ENCODE measurements around the gene PCDH19.

The PCDH19 gene

DNA sequence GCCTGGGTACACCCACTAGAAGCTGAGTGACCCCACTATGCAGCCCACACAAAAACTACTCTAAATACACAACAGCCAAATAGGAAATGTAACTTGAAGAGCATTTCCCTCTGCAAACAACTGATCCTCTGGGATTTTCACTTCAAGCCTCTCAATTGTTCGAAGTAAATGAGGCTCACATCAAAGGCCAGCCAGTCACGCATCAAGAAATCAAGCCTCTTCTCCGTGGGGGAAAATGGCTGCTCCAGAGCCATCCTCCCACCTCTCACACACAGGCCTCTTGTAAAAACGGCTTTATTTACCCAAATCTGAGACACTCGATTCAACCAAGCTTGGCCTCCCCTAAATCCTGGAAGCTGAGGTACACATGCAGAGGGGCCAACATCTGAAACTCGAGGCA lies 14.3 kb downstream of the PCDH19 start:
- no peak for DNase-seq

DNA sequence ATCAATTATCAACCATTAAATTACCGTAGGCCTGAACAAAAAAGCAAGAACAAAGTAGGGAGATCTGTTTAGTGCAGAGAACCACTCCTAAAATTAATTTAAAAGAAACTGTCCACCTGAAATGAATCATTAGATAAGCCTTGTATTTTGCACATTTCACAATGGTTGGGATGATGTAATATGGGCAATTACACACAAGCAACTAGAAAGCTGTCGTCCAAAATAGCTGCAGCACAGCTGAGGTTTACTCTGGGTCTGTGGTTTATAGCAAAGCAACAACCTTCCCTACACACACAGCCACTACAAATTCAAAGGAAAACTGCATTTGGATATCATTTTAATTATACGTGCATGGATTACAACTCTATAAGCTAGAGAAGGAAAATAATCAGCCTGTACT lies 28.5 kb downstream of the PCDH19 start:
- DNase-seq = no peak

DNA sequence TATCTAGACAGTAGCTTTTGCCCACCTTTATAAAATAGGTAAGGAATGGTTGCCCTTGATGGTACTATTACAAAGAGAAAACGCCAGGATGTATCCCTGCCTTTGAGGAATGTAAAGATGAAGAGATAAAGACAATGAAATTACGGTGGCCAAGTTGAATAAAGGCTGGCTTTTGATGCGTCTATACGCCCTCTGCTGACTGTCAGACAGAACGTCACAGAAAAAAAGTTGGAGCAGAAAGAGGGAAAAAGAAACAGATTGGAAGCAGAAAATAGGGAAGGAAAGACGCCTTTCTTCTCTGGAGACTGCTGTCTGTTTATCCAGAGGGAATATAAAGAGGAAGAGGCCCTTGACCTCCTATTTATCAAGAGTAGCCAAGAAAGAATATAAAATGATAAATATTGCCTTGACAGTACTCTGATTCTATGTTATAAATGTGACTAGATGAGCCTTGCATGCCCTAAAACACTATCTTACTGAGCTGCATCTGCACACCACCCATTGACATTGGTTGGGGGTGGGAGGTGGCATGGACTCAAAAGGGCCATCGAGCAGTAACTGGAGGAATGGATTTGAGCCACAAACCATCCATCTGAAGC lies 30.6 kb downstream of the PCDH19 start:
- no peak for DNase-seq

DNA sequence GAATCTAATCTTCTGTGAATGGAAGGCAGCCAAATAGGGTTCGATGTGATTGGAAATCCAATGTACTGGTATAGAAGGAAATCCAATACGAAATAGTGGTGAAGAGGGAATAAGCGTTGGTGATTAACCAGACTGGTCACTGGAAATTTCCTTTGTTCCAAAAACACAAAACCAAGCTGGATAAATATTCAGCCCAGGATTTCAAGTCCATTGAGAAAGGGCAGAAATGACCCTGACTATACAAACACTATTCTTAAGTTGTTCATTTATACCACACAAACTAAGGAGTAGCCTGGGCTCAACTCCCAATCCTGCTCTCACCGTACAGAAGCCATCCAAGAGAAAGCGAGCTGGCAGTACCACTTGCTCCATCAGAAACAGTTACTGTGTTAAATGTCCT lies 32.2 kb downstream of the PCDH19 start:
- no peak for DNase-seq

DNA sequence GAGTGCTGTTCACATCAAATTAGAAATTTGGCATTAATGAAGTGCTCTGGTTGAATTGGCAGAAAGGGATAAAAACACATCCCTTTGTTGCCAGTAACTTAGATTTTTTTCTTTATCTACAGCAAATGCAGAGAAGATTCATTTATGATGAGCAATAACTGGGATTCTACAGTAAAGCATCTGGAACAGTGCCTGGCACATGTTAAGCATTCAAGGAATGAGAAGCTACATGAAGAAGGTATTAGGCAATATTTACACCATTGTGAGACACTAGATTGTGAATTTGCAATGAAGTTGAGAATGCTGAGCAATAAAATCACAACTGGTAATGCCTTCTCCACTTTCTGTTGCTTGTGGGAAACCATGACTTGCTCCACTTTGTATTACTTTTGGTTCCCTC lies 33.5 kb downstream of the PCDH19 start:
- no peak for DNase-seq

DNA sequence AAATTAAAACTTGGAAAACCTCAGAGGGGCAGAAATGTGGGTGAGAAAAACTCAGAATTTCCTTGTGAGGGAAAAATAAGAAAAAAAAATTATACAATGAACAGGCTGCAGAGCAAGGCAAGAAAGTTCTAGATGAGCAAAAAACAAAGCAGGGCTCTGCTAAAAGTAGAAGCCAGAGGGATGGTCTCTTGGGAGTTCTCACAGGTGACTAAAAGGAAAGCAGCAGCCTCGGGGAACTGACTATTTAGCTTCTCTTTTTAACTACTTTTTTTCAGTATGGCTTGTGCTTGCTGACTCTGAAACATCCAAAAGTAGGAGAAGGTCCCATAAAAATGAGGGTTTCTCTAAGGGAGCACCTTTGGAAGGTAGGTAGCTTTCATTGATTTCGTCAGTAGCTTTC lies 36.4 kb downstream of the PCDH19 start:
- no peak for DNase-seq

DNA sequence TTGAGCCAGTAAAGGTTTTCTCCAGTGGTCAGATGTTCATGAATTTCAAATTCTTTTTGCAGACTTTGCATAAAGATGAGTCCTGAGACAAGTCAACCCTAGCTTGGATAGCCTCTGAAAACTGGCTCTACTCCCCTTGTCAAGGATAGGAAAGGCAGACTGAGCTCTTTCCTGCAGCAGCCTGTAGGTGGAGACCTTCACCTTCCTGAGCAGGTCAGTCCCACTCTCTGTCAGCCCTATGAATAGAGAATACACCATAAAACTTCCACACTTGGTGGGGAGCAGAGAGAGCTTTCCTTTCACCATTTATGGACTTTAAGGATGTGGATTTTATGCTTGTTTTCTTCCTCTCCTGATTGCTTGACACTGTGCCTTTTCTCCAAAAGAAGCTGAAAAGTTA lies 41.9 kb downstream of the PCDH19 start:
- no peak for DNase-seq

DNA sequence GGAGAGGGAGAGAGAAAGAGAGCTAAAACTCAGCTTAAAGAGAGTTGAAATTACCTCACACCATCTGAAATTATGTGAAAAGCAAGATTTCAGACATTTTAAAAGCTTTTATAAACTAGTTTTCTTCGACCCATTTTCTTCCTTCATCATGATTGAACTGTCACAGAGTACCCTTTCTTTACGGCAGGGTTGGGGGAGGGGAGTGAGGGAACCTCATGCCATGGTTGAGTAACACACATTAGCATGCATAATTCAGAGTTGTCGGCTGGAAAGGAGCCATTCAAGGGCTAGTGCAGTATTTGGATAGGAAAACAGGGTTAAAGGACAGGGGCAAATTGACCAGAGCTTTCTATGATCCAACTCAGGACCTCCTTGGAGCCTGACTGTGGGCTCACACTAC lies 46.2 kb downstream of the PCDH19 start:
- DNase-seq = no peak

DNA sequence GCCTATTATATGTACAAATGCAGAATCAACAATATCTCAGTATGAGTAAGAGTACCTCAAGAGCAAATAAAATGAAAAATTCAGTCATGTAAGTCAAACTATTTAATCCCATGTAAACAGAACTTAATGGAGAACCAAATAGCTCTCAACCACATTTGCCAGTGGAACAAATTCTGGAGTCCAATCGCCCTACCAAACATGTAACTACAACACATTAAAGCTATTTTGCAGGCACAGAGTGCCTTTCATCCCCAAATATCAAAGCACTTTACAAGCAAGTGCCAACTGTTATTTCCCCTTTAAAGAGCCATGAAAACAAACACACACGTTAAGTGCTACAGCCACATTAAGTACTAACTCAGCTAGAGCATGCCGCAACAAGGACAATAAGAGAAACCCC lies 51.3 kb downstream of the PCDH19 start:
- no peak for DNase-seq

DNA sequence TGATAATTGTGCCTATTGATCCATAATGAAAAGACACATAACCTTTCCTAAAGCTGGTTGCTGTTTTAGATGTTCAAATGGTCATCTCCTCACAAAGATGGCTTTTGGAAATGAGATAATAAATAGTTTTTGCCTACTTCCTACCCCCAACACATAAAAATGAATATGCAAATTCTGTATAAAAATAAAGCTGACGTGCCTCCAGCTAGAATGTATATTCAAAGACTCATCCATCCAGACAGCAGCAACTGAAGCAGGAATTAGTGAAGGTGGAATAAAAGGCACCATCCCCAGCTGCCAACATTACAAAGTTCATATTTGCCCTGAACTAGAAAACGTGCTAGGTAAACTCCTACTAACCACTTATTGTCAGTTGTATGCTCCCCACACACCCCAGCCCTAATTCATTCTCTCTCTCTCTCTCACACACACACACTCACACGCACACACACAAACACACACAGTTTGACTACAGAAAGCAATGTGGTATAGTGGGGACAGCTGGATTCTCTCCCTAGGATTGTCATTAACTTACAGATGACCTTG lies 53.6 kb downstream of the PCDH19 start:
- DNase-seq = no peak

DNA sequence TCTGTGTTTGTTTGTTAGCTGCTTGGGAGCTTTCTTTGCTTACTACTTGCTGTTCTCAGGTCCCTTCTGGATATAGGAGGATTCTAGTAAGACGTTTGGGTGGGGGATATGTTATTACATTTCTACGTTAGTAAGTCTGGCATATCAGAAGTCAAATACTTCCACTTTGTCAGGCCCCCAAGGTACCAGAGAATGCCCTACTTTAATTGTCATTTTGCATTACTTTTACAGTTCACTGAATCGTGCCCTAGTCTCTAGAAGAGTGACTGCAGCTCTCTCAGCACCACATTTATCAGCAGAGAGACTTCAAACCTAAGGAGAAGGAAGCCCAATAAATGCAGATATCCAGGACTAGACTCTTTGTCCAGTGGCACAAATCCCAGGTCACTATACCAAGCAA lies 54.4 kb downstream of the PCDH19 start:
- DNase-seq = no peak

DNA sequence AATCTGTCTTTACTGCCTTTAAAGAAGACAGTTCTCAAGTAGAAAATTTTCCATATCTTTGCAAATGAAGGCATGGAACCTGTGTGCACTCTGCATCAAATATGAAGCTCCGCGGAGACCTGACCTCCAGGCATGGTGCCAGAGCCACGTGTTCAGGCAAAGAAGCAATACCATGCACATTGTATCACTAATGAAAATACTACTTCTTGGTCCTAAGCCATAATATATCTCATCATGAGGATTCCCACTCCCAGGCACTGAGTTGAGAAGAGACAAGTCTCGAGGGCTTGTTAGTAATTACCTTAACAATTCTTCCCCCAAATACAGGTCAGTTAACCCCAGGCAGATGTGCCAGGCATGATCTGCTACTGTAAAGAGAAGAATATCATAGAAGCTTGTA lies 56.7 kb downstream of the PCDH19 start:
- DNase-seq = no peak

DNA sequence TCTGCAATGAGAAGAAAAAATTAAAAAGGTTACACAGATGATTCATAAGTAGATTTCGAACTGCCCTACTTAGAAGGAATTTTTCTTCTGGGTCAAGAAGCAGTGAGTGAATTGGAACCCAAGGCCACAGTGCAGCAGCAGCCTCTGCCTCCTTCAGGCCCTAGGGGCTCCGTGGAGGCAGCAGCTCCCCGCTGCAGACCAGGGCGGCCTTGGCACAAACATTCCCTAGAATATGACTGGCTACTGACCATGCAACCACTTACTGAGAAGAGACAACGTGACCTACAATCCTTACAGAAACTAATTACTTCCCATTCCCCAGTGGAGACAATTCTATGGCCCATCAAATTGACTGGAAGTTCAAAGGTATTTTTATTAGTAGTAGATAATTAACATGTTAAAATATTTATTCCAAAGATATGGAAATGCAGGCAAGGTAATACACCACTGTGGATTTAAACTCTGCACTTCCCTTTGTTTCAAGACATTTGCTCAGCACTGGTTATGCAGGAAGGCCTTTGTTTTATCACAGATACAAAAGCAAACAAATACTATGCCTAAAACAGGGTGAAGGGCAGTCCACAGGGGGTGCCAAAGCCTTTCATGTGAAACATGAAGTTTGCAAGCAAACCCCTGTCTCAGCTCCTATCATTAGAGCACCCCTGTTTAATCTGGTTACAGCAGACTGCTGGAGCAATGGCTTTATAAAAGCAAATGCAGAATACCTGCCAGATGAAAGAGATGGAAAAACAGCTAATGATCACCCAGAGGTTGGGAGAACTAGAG lies 59.2 kb downstream of the PCDH19 start:
- no peak for DNase-seq

DNA sequence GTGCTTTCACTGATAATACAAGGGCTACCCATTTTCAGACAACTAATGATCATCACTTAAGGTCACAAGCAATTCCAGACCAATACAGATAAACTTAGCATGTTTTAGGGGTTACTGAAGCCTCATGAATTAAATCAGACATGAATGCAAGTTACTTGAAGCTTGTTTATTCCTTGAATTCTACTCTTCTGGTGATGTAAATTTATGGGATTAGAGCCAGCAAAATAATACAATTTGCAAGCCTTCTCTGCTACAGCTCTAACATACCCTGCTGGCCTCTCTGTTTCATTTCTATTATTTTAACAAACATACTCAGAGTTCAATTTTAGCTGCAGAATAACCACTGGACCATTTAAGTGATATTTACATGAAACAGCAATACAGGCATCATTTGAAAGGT lies 60.7 kb downstream of the PCDH19 start:
- DNase-seq = no peak

DNA sequence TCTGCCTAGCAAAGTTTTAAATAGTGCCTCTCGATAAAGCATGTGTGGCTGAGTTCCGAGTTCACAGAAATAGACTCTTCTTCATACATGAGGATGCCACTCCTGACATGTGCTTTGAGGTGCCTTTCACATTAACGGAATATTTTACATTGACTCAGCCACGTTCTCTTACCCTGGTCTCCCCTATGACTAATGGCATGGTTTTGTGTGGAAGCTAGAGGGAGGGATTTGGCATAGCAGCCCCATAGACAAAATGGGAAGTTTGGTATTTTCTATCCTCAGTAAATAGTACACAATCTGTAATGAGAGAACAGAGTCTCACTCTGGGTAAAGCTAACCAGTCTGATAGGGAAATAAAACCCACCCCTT lies 68.9 kb downstream of the PCDH19 start:
- no peak for DNase-seq

DNA sequence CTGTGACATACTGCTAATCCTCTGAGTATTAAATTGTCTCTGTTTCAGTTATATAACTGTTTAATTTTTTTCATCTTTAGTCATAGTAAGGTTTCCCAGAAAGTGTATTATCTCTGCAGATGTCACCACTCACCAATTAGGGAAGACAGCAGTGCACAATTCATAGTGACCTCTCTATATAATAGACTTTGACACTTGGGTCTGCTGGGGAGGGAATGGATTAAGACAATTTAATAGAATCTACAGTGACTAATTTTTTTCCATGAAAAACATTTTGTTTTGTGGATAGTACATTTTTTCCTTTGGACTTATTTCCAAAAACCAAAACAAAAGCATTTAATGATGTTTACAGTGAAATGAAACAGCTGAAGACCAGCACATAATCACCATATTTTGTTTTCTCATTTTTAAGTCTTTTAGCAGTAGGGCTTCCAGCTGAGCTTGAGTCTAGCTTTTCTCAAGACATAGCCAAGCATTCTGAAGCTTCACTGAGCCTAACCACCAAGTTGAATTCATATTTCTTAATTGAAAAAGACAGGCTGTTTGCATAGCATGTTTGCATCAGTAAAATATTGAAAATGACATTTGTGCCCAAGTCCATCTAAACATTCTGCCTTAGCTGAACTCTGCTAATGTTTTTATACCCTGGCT lies 69.5 kb downstream of the PCDH19 start:
- DNase-seq = no peak

DNA sequence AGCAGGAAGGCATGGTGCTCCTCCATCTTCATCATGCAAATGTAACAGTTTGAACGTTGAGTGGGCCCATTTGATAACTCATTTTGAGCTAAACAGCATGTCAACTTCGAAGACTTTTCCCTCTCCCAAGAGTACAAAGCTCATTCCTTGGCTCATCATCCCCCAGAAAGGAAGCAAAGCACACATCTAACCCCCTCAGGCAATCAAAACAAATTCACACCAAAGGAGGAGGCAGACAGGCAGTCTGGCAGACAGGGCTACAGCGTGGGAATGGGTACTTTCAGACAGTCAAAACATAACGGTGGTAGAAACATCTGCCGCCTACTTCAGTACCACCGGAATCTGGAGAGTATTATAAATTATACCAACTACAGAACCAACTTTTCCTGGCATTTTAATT lies 81.7 kb downstream of the PCDH19 start:
- DNase-seq = no peak

DNA sequence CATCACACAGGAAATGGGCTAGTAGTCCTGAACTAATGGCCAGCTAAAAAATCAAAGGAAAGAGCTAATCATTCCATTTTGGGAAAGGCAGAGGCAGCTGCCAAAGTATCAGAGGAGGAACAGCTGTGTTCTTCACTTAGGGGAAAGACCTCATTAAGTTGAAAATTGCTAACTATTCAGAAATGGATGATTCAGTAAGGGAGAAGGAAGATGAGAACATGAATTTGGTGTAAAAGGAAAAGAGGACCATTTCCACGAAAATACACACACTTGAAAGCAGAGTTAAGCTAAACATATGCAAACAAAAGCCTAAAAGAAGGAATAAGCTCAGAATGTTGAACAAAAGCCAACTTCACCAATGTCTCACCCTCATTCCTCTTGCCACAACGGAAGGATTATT lies 90.4 kb downstream of the PCDH19 start:
- DNase-seq = no peak

DNA sequence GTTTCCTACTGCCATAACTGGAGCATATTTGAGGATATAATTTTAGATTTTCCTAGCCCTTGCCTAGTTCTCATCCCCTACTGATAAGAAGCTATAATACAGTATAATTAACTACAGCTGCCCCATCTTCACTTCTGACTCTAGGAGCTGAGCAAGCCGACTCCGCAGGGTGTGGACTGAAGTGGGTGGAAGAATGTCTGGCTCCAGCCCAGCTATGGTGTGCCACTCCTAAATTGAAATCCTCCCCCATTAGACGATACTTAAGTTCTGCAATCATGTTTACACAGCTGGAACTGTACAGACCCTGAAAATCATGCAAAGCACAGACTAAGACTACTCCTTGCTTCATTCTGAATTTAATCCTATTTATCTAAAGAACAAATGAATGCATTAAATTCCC lies 93.1 kb downstream of the PCDH19 start:
- no peak for DNase-seq

DNA sequence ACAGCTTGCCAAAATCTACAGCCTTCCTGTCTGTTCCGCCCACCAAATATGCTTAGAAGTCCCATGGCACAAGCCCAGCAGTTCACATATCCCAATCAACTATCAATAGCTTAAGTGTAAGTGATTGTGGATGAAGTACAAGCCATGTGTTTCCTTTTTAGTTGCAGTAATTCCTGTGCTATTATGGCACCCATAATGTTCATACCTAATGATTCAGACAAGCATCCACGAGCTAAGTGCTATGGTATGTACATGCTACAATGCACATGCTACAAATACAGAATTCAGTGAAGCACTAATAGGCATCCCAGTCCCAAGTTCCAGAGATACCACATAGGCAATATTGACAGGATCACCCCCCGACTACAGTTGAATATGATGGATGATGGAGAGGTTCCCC lies 94.5 kb downstream of the PCDH19 start:
- DNase-seq = no peak

DNA sequence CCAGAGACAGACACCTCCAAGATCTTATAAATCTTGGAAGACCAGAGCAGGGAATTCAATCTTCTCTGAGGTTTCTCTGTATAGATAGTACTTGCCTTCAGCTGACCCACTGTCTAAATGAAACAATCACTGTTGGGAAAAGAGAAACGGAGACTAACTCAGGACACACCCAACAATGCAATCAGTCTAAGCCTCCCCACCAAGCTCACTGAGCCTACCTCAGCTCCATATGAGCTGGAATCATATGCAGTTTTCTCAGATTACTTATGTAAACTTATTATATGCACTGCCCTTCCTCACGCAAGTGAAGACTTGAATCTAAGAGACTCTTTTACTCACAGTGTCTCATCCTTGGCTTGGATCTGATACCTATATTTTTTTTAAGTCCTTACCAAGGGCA lies 110.5 kb downstream of the PCDH19 start:
- DNase-seq = no peak

DNA sequence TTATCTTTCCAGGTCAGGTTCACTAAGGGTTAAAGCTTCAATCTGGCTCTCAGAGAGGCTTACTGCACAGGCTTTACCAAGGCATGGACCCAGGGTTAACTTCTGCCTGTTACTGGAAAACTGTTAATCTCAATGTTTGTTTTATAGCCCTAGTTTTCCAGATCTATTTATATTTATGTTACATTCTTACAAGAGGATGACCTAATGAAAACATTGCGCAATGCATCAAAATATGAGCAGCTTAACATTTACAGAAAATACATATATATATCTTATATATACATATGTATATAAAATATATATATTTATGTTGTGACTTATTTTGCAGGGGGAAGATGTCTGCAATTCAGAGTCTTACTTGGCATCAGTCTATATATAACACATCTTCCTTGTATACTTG lies 112.3 kb downstream of the PCDH19 start:
- DNase-seq = no peak

DNA sequence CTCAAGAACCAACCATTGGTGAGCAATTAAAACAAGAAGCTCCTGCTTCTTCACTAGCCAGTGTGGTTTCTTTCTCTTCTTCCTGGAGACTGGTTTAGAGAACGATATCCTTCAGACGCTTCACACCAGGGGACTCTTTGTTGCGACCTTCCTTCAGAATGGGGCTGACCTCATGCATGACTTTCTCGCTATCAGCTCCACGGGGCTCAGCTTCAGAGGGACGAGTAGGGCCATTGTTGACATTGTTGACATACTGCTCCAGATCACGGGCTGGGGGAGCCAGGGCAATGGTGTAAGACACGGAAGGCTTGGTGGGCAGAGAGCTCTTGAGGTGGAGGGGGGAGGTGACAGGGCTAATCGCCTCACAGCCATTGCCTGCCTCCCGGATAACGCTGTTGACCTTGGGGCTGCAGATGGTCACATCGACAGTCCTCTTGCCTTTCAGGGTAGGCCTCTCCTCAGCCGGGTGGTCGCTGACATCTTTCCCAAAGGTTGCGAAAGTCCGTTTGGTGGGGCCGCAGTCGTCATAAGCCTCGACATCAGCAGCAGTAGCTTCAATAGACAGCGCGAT lies 113.8 kb downstream of the PCDH19 start:
- no peak for DNase-seq

DNA sequence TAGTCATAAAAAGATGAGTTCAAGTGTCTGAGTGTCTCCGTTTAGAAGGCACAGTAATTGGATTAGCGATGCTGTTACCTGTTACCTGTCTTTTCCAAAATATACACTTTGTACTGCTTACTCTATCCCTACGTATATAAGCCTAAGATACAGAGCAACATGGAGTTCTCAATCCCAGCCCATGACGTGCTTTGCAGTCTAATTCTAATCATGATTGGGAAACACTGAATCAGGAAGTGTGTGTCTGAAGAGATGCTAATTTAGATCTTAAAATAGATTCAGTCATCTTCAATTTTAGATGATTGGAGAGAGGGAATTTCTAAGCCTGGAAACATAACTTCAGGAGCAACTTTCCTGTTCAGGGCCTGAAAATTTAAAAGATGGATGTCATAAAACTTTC lies 115.1 kb downstream of the PCDH19 start:
- no peak for DNase-seq
